NCI-H748 (cell line): Measurements from ENCODE around the gene ZDHHC7.

Source experiments
- DNase-seq: peaks from one replicate; lab custom pipeline; 2025; ENCODE audit not compliant: unreplicated experiment; lab: John Stamatoyannopoulos, UW

The ZDHHC7 gene

DNA sequence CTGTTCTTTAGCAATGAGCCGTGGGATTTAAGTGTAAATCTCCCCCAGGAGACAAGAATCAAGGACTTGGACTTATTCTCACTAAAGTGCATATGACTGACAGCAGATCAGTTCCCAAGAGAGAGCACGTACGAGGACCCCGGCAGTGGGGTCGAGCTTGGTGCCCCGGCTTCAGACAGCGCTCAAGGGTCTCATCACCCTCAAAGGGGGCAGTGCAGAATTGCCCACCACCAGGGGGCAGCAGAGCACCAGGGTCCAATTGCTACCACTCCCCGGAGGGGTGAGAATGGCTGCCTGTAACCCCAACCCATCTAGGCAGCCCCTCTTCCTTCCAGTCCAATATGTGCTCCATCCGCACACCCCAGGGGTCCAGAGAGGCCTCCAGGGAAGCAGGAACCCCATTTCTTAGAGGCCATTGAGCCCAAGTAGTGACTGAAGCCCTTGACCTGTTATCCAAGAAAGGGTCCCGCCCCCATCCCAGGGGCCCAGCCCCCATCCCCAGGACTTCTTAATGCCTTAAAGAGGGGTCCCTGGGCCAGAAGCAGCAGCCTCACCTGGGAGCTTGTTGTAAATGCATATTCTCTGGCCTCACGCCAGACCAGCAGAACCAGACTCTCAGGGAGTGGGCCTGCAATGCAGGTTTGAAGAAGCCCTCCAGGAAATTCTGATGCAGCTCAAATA lies 86.1 kb downstream of the ZDHHC7 start:
- peak; percentile 25 for DNase-seq

DNA sequence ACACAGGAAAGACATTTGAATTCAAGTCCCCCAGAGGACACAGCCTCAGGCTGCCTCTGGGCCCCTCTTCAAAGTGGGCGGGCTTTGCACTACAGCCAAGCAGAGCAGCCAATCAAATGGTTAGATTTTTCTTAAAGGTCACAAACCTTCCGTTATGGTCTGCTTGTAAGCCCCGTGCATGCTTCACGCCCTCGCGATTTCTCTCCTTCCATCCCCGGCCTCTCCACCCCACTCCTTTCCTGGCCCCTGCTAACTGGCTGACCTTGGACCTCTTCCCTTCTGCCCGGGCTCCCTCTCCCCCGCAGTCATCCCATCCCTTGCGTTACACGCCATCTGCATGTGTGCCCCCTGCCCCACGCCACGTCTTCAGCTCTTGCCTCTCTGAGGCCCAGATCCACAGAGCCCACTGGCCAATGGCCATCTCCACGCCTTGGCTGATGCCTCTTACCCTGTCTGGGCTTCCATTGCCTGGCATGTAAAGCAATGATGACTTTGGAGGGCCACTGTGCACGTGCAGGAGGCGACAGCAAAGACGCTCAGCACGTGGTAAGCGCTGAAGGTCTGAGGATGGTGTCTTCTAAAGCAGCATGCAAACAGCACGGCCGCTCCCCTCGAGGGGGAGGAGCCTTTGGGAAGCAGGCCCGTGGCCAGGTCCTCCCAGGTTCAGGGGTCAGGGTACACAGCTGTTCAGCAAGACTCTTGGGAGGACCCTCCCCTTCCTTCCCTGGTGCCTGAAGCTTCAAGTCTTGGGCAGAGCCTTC lies 86.8 kb downstream of the ZDHHC7 start:
- no peak for DNase-seq
